Activated CD8-positive, alpha-beta memory T cell treated with anti-CD3 and anti-CD28 coated beads, Interleukin-2, amount 50 U/mL, for 24 hours (primary cell): ENCODE results near the gene ACE2.
"Not testable (repeated sequence)": the region's sequence is repeated elsewhere in the genome, so short reads cannot be mapped to it uniquely, and the experiment has no call there.

ENCODE experiments used
- DNase-seq: peaks from one replicate; pipeline ENCODE4 v3.0.0-alpha.2; 2020; ENCODE audit errors: extremely low read depth

Gene ACE2

GRCh38 chrX:15600745-15601144 lies at the start of gene ACE2:
Gene ACE2 (minus strand): TSS chrX:15600960. CDS start chrX:15600911, 49 bp downstream.
- no peak for DNase-seq

DNA sequence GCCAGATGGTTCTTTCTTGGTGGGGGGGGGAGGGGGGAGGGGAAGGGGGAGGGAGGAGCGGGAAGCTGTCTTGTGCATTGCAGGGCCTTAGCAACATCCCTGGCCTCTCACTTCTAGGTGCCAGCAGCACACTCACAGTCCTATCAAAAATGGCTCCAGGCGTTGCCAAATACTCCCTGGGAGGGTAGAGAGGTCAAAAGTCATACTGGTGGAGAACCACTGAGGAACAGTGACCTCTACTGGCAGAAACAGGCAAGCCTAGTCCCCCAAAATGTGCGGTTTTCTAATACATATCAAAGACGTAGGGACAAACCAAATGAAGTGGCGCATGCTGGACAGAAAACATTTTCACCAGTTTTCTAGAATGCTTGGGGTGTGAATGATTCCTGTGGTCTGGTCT lies 46.8 kb upstream of the ACE2 start:
- not testable (repeated sequence) for DNase-seq

- no peak for DNase-seq
Measured at GRCh38 chrX:15646543-15646942, 45.8 kb upstream of the ACE2 start.

- no peak for DNase-seq
Measured at GRCh38 chrX:15646031-15646430, 45.3 kb upstream of the ACE2 start.

DNA sequence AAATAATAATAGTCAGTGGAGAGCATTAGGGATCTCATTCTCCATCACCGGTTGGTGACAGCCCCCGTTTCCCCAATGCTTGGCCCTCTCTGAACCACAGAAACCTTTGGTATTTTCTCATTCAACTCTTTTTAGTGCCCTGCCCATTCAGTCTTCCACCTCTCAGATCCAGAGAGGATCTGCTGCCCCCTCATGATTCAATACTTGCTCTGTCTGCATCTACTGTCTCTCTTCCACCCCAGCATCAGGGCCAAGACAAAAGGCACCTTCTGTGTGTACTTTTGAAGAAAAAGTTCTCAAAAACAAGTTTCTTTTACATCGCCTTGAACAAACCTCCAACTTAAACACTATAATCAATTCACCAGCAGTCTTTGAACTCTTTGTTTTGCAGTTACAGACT lies 44.5 kb upstream of the ACE2 start:
- DNase-seq = no peak

- no peak for DNase-seq
Measured at GRCh38 chrX:15644560-15644872, 43.8 kb upstream of the ACE2 start.

GRCh38 chrX:15643786-15644559 lies 43.2 kb upstream of the ACE2 start:
- DNase-seq = no peak

DNA sequence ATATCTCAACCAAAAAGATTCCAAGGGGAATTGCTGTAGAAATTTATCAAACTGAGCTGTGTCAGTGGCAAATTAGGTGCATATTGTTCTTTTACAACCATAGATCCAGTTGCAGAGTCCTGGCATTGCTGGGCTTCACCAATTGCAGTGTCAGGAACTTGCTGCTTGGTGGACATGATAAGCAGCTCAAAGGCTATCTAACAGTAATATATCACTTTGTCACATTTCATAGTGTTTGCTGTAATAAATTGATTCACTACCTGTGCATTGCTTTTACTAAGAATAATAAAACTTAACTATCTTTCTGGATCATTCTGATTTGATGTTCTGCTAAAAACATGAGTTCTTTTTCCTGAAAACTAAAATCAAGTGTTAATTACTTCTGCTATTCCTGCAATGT lies 30.9 kb upstream of the ACE2 start:
- no peak for DNase-seq

DNA sequence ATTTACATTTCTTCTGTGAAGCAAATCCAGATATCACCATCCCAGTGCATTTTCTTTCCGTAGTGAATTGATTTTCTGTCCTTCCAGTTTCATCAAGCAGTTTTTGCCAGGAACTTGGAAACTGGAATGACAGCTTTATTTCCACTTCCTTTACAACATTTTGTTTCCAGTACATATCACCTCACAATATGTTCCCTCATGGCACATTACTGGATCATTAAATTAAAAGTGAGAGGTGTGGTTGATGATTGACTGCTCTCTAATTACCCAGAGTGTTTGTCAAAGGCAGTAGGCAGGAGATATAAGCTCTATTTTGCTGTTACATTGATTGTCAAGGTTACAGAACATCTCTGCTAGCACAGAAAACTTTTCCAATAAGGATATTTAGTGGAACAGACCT lies 22.3 kb upstream of the ACE2 start:
- DNase-seq = no peak

DNA sequence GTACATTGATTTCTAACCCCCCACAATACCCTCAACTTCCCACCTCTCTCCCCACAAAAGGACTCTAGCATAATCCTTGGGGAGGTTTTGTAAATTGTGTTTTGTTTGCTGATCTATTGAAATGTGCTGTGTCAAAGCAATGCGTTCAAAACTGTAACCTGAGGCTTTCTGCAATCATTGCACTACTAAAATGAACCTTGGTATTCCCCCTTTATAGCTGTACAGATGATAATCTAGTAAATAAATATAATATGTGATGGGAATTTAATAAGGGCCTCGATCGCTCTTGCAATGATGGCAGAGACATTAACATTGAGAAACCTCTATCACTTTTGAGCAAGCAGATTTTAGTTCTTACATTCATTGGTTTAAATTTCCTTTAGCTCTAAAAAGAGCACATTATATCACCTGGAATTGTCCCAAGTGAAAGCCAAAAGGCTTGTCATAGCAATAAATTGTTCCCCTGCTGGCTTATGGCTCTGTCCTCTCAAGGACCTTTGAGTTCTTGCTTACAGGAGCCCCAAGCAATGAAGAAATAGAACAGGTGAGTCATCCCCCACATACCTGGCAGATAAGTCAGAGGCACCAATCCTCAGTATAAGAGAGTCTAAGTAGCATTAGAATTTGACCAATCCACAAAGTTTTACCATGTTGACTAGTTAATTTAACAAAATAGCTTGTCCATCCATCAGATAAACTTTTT lies 18.4 kb upstream of the ACE2 start:
- DNase-seq = no peak

DNA sequence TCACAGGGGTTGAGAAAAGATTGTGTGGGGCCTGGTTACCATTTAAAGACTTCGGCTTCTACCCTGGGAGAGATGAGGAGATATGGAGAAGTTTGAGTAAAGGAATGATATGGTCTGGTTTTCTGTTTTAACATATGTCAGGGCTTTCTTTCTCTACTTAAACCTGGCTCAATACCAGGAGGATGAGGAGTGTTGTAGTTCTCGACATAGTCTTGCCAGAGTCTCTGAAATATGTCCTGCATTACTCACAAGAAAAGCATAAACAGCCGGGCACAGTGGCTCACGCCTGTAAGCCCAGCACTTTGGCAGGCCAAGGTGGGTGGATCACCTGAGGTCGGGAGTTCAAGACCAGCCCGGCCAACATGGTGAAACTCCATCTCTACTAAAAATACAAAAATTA lies 16.4 kb upstream of the ACE2 start:
- no peak for DNase-seq

- no peak for DNase-seq
Measured at GRCh38 chrX:15616531-15616930, 15.8 kb upstream of the ACE2 start.

DNA sequence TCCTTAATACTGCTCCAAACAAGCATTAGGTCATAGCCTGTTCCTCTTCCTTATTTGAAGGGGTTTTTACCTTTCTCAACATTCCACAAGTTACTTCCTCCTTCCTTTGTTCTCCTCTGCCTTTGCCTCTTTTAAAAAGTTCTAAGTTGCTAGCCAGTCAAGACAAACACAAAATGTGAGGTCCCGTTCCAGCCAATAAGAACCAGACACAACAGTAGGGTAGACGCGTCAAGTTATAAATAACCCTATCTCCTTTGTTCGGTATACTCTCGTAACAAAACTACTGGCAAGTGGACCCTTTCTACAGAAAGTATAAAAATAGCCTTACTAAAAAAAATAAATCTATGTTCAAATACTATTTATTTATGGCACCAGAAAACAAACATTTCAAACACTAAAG lies 6.3 kb upstream of the ACE2 start:
- no peak for DNase-seq

DNA sequence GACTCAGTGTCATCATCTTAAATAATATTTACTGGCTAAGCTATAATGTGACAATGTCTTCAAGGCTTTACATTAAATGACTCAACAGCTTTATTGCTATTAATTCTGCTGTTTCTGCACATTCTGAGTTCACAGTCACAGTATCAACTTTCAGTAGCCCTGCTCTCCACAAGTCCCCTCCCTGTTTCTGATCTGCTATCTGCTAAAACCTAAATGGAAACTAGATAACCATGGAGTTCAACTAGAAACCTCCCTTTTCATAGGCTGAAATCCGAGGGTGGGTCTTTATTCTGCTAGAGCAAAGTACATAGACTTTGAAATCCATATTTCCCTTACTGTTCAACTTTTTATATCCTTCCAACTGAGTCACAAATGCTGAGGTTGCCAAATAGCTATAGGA lies 5.4 kb upstream of the ACE2 start:
- DNase-seq = no peak

DNA sequence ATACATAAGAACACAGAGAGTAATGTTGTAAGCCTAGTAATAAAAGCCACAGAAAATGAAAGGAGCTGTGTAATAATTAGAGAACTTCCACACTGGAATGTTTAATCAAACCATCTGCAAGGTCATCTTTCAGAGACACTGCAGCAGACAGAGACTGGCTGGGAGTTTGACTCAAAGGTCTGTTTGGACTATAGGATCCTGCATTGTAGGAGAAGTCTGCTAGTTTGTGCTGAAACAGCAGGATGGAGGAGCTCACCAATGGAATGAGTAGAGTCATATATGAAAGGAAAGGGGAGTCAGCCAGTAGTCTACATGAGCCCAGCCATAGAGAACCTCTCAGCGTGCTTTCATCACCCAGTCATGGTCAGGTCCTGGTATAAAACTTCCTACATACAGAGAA lies 4.5 kb upstream of the ACE2 start:
- DNase-seq = no peak

DNA sequence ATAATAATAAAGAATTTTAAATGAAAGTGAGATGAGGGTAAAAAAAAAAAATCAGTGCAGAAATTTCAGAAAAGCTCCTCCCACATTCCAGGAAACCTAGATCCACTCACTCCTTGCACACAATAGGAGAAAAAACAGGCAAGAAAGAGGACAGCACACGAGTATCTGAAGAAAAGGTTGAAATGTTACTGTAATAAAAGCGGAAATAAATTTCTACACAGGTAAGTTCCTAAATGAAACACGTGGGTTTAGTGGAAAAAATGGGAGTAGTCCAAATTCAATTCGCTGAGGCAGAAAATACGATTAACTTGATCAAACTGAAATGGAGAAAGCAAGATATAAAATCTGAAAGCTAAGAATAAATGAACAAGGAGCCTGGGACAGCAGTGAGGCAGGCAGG lies 2.0 kb upstream of the ACE2 start:
- DNase-seq = no peak

DNA sequence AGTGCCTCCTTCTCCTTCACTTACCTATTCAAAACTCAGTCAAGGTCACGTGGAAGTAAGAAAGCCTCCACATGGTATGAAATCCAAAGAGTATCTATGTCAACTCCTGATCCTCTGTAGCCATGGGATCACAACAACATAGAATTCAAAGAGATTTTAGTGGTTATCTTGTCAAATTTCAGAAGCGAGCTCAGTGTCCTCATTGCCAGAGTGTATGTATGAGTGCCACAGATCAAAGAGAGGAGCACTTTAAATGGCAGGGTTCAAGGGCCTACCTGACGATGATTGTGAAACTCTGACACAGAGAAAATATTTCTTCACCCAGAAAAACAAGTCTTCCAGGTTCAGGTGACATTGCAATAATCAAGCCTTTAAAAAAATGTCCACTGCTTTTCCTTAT lies 1.2 kb upstream of the ACE2 start:
- no peak for DNase-seq

- DNase-seq = no peak
Measured at GRCh38 chrX:15600049-15600448, 711 bp downstream of the ACE2 start.

GRCh38 chrX:15599461-15599860 lies 1.3 kb downstream of the ACE2 start:
- no peak for DNase-seq

GRCh38 chrX:15598026-15598425 lies 2.7 kb downstream of the ACE2 start:
- DNase-seq = no peak

DNA sequence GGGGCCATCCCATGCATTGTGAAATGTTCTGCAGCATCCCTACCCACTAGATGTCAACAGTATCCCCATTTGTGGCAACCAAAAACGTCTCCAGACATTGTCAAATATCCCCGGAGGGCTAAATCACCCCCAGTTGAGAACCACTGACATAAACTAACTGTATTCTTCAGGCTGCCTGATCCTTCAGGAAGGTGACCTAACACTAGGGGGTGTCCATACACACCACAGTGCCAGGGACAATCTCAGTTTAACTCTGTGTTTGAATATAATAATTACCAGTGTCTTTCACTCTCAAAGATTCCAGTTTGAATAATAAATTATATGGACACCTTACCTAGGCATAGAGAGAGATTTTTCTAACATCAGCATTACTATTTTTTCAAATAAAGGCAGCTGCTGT lies 6.4 kb downstream of the ACE2 start:
- no peak for DNase-seq

GRCh38 chrX:15579778-15580747 lies 20.7 kb downstream of the ACE2 start:
- DNase-seq = no peak

- no peak for DNase-seq
Measured at GRCh38 chrX:15576019-15576418, 24.7 kb downstream of the ACE2 start.
